ENCODE measurements around the gene PANK2.

- TF ChIP-seq GATA2 (IDR thresholded peaks at IDR 0.05; ENCODE audit: low read depth, low read length) (no peak), GATA3 (IDR thresholded peaks at IDR 0.05; ENCODE audit: low read depth, low read length) (no peak)
Observed at GRCh38 chr20:3966571-3966970, 77.4 kb downstream of the PANK2 start.

All from SH-SY5Y (cell line).